ENCODE data around the gene CEP131.

GRCh38 chr17:81250286-81251093, 27.7 kb upstream of the CEP131 start:
- no peak for TF ChIP-seq CTCF (IDR thresholded peaks at IDR 0.05; ENCODE audit: insufficient read depth, low read length)
- no peak for TF ChIP-seq GABPA (IDR thresholded peaks at IDR 0.05; ENCODE audit: low read depth)
- TF ChIP-seq POLR2AphosphoS5 (IDR thresholded peaks at IDR 0.05; ENCODE audit: low read depth) = no peak
- TF ChIP-seq REST (IDR thresholded peaks at IDR 0.05; ENCODE audit: insufficient replicate concordance, low read depth) = no peak
- TF ChIP-seq SPI1 (IDR thresholded peaks at IDR 0.05; ENCODE audit: borderline replicate concordance, low read depth) = no peak

Measured in HL-60 (cell line).